ENCODE data around the gene MYO1D. TPM values are rescaled to one million over a fixed set of nuclear protein-coding genes. Genes with fewer than 3 reads are reported as not detected.
A peak's percentile ranks its signal among the peaks of the same experiment; 100 is the strongest.
"Not testable (repeated sequence)": the region's sequence is repeated elsewhere in the genome, so short reads cannot be mapped to it uniquely, and the experiment has no call there.

Gene MYO1D
- total RNA-seq (2014; rRNA removed; shearing (Covaris generic); ENCODE audit: low replicate concordance) = 0.81 and 1.3 TPM in 2 replicates

DNA sequence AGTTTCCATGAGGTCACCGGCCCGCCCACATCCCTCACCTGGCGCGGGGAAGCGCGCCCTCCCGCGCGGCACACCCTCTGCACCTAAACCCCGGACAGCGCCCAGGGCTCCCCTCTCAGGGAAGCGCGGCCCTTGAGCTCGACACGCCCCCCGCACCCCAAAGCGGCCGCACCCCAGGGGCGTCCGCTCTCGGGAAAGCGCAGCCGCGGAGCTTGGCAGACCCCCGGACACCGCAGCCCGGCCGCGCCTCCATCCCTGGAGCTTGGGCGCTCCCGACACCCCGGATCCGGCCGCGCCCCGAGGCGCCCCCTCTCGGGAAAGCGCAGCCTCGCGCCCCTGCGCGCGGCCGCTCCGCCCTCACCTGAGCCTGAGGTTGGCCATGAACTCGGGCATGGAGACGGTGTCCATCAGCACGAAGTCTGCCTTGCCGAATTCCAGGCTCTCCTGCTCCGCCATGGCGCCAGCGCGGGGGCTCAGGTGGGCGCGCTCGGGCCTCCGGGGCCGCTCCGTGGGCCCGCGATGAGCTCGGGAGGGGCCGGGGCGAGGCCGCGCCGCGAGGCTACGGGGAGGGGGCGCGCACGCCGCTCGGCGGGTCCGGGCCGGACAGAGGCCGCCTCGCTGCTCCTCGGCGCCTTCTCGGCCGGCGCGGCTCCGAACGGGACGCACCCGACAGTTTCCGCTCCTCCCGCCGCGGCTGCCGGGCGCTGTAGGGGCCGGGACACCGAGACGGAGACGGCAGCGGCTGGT lies at the start of gene MYO1D:
Gene MYO1D, minus strand, starts transcription at position 708 of the 747 bp plus-strand sequence. Its CDS starts 252 bp downstream, at position 456.
- DNase-seq = peak; percentile 9
- H3K9me3 ChIP-seq = no peaks in the 10 kb centered on the region

DNA sequence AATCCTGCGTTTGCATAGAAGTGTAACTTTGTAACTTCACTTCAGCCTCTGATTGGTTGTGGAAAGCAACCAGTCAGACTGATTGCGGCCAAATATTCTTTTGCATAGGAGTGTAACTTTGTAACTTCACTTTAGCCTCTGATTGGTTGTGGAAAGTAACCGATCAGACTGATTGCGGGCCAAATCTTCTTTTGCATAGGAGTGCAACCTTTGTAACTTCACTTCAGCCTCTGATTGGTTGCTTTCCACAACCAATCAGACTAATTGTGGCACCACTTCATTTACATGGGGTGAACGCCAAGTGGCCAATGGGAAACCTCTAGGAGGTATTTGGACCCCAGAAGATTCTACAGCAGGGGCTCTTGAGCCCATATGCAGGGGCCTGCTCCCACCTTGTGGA lies 49.3 kb upstream of the MYO1D start:
- H3K9me3 ChIP-seq = no peaks in the 10 kb centered on the region
- H3K4me3 ChIP-seq = no peak overlapping the region
- peaks cover 7% of the 10 kb centered on the region; the same call in 1 of the 2 replicates for H3K27me3 ChIP-seq
- no peaks in the 10 kb centered on the region for H3K36me3 ChIP-seq
- no peak for DNase-seq

More for the DNA sequence above, at the start of gene MYO1D:
- H3K27me3 ChIP-seq = peaks cover 12% of the 10 kb centered on the region
- no peaks in the 10 kb centered on the region for H3K36me3 ChIP-seq
- peak within 1 kb of the TSS; percentile 44 for H3K4me3 ChIP-seq

DNA sequence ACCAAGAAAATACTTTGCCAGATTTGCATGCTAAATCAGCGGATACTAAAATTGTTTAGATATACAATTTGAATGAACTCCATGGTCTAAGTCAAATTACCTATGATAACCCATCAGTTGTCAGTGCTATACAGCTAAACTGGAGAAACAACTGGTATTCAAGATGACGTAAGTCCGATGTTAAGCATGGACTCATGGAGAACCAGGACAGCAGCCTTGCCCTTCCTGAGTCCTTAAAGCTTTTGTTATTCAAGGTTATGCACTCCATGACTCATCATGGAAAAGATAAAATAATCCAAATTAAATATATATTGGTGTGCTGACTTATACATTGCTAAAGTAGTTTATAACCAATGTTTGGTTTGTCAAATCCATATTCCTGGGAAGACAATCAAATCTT lies 47.0 kb upstream of the MYO1D start:
- DNase-seq = peak; percentile 23
- H3K9me3 ChIP-seq, H3K27me3 ChIP-seq, H3K4me3 ChIP-seq, H3K36me3 ChIP-seq: not testable (repeated sequence)

DNA sequence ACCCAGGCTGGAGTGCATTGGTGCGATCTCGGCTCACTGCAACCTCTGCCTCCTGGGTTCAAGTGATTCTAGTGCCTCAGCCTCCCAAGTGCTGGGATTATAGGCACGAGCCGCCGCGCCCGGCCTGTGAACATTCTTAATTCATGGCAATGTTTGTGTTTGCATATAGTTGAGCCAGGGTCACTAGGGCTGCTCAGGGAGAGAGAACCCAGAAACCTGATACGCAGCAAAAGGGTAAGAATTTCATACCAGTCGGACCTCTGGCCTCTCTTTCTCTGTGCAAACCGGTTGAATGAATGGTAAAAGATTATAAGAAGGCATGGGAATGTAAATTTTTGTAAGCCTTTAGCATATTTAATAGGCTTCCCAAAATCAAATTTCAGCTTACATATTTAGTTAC lies 44.1 kb upstream of the MYO1D start:
- DNase-seq = no peak
- Histone ChIP-seq H3K27me3 (no peaks in the 10 kb centered on the region), H3K9me3 (no peaks in the 10 kb centered on the region), H3K36me3 (no peaks in the 10 kb centered on the region), H3K4me3 (no peak overlapping the region)

DNA sequence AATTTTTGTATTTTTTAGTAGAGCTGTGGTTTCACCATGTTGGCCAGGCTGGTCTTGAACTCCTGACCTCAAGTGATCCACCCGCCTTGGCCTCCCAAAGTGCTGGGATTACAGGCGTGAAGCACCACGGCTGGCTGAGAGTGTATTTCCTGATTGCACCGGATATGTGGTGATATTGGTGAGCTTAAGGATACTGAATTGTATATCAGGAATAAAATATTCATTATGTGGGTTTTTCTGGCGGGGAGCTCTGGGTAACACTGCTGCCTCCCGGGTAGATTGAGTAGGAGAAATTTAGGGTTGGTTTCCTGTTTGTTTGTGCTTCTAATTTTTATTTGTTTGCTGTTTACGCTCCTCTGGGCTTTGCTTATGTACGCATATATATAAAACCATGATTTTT lies 43.4 kb upstream of the MYO1D start:
- Histone ChIP-seq H3K36me3 (no peaks in the 10 kb centered on the region), H3K9me3 (no peaks in the 10 kb centered on the region), H3K4me3 (no peak overlapping the region), H3K27me3 (no peaks in the 10 kb centered on the region)
- DNase-seq = no peak

DNA sequence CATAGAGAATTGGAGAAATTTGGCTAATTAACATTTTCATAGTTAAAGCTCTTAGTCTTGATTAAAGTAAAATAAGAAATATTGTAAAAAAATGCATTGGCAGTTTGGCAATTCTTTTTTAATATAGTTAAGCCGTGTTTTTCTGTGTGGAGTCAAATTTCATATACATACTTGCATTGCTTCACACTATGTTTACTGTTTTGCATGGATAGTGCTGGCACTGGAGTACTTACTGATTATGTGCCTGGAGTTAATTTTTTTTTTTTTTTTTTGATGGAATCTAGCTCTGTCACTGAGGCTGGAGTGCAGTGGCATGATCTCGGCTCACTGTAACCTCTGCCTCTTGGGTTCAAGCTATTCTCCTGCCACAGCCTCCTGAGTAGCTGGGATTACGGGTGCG lies 43.0 kb upstream of the MYO1D start:
- DNase-seq, H3K36me3 ChIP-seq, H3K27me3 ChIP-seq, H3K4me3 ChIP-seq, H3K9me3 ChIP-seq: not testable (repeated sequence)

DNA sequence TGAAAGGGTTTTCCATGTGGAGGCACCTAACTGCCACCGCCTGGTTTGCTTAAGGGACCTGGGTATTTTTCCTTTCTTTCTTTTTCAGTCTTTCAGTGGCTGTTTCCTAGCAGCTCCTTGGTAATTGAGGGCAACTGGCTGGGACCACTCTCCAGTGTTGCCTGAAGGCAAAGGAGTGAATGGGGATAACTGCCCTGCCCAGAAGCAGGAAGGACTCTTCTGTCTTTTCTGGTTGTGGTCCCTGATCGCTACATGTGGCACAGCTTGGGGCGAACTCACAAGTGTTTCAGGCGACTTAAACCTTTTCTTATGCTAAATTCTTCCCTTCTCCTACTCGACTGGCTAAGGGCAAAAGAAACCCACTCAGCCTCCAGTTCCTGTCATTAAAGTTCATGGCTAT lies 40.9 kb upstream of the MYO1D start:
- H3K4me3 ChIP-seq = no peak overlapping the region
- no peaks in the 10 kb centered on the region for H3K27me3 ChIP-seq
- H3K36me3 ChIP-seq = no peaks in the 10 kb centered on the region
- no peak for DNase-seq
- H3K9me3 ChIP-seq = no peaks in the 10 kb centered on the region

DNA sequence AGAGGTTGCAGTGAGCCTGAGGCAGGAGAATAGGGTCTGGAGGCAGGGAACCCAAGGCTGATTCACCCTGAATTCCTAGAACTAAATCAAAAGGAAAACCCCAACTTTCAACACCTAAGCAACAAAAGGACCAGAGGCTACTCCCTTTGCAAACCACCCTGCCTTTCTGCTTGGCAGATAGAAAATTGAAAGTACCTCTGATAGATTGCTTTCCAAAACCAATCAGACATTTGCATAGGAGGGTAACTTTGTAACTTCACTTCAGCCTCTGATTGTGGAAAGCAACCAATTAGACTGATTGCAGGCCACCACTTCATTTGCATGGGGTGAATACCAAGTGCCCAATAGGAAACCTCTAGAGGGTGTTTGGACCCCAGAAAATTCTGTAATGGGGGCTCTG lies 40.2 kb upstream of the MYO1D start:
- H3K9me3 ChIP-seq = no peaks in the 10 kb centered on the region
- no peak overlapping the region for H3K4me3 ChIP-seq
- no peak for DNase-seq
- no peaks in the 10 kb centered on the region for H3K36me3 ChIP-seq
- no peaks in the 10 kb centered on the region for H3K27me3 ChIP-seq

DNA sequence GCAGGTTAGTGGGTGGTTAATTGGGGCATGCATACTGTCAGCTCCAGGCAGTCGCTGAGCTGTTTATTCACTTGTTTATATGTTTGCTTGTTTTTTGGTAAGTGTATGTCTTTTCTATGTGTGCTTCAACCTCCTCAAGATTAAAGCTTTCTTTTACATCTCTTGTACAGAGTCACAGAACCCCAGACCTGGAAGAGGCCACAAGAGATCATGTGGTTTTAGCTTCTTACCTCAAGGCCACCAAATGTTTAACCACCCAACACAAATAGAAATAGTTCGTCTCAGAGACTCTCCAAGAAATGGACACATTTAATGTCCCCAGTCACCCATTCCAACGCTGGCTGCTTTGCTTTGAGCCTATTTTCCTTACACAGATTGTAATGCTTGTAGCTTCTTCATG lies 39.2 kb upstream of the MYO1D start:
- Histone ChIP-seq H3K4me3 (no peak overlapping the region), H3K36me3 (no peaks in the 10 kb centered on the region), H3K27me3 (no peaks in the 10 kb centered on the region), H3K9me3 (no peaks in the 10 kb centered on the region)
- no peak for DNase-seq

DNA sequence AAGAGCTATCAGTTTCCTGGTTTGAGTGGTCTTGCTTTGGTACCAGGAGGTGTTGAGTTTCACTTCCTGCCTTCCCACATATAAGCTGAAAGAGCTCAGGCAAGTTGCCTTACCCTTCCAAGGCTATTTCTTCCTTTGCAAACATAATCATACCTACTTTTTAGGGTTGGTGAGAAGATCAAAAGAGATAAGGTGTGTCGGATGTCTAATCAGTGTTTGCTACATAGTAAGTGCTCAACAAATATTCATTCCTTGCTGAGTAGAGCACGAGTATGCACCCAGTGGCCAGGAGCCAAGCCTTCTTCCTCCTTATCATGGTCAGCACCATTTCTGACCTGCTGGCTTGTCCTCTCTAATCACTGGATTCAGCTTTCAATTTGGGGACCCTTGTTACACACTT lies 38.3 kb upstream of the MYO1D start:
- no peaks in the 10 kb centered on the region; the same call in 1 of the 2 replicates for H3K27me3 ChIP-seq
- no peaks in the 10 kb centered on the region for H3K9me3 ChIP-seq
- no peak overlapping the region for H3K4me3 ChIP-seq
- H3K36me3 ChIP-seq = no peaks in the 10 kb centered on the region
- DNase-seq = no peak

DNA sequence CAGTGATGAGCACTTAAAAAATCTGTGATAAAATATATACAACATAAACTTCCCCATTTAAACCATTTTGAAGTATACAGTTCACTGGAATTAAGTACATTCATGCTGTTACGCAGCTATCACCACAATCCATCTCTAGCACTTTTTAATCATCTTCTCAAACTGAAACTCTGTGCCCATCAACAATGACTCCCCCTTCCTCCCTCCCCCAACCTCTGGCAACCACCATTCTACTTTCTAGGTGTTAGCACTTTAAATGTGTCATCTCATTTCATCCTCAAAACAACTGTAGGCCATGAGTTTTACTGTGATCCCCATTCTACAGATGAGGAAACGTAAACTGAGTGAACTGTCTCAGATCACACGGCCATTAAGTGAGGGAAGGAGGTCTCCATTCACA lies 37.3 kb upstream of the MYO1D start:
- no peak for DNase-seq
- H3K4me3 ChIP-seq = no peak overlapping the region

DNA sequence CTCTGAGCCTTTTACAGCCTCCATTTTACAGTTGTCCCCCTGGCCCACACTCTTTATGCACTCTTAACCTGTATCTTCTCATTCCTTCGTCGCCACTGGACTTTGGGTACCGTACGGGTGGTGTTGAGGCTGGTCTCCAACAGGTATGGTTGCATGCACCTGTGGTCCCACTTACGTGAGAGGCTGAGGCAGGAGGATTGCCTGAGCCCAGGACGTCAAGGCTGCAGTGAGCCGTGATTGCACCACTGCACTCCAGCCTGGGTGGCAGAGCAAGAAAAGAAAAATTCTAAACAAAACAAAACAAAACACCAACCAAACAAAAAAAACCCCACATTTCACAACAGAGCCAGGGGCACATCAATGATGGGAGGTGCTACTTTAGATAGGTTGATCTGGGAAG lies 36.7 kb upstream of the MYO1D start:
- no peak for DNase-seq
- no peaks in the 10 kb centered on the region; the same call in 1 of the 2 replicates for H3K27me3 ChIP-seq
- no peaks in the 10 kb centered on the region for H3K9me3 ChIP-seq
- no peak overlapping the region for H3K4me3 ChIP-seq
- H3K36me3 ChIP-seq = no peaks in the 10 kb centered on the region

More for the DNA sequence above, 37.3 kb upstream of the MYO1D start:
- no peaks in the 10 kb centered on the region for H3K36me3 ChIP-seq
- no peaks in the 10 kb centered on the region; the same call in 1 of the 2 replicates for H3K27me3 ChIP-seq
- no peaks in the 10 kb centered on the region for H3K9me3 ChIP-seq

DNA sequence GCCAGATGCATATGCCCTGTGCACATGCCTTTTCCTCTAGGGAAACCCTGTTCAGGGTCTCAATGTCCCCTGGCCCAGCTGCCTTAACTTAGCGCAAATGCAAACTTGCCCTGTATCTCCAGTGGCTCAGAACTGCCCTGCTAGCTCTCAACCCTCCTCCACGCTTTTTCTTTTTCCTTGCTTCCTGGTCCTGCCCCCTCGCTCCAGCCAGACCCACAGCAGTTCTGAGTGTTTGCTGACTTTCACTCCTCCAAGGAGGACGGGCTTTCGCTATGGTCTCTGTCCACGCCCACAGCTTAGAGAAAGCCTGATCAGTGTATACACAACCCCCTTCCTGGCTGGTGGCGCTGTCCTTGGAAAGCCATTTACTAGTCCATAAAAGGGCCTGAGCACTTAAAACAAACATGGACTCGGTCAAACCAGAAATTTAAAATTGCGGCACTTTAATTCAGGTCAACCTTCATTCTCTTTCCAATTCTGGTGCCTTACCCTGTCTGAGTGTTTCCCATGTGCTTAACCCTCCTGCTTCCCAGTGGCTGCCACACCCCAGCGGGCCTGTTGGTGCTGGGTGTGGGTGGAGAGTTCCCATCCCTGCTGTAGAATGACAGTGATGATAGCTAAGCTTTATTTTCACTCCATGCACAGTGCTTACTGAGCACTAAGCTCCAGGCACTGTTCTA lies 35.4 kb upstream of the MYO1D start:
- no peaks in the 10 kb centered on the region; the same call in 1 of the 2 replicates for H3K27me3 ChIP-seq
- H3K4me3 ChIP-seq = no peak overlapping the region
- H3K9me3 ChIP-seq = no peaks in the 10 kb centered on the region
- peak; percentile 41 for DNase-seq
- no peaks in the 10 kb centered on the region for H3K36me3 ChIP-seq

DNA sequence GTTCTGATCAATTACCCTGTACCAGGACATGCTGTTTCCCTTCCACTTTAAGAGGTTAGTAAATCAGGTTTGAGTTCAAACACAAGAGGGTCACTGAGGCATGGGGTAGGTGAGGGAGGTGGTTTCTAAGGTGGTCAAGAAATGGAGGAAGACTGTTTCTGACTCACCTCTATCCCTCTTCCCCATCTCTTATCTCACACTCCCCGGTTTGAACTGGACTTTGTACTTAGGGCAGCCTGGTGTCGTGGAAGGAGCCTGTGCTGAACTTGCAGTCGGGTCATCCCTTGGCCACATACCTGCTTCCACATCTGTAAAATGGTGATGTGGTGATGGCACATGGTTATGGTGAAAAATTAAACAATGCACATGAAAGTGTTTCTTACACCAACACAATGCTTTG lies 33.8 kb upstream of the MYO1D start:
- no peak for DNase-seq
- no peaks in the 10 kb centered on the region for H3K36me3 ChIP-seq

DNA sequence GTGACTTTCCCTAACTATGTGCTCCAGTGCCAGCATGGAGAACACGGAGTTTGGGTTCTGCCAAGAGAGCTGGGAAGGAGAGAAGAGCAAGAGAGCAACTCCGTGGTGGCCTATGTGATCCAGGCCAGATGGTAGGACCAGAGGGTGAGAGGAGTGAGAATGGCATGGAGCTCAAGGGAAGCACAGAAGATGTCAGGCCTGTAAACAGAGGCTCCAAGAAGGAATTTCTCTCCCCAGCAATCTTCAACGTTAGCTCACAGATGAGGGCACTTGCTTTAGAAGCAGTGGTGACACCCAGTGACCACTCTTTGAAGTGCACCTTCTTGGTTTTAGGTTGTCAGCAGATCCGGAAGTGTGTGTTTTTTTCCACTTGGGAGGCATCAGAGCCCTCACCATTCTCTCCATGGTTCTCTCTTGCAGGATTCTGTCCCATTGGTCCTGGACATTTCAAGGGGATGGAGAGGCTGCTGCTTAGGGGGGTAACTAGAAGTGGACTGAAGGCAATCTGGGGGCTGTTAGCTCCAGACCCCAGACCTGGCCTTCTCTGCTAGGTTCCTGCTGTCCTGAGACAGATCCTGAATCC lies 33.0 kb upstream of the MYO1D start:
- H3K9me3 ChIP-seq = no peaks in the 10 kb centered on the region
- no peaks in the 10 kb centered on the region for H3K36me3 ChIP-seq
- H3K4me3 ChIP-seq = no peak overlapping the region
- peak; percentile 64 for DNase-seq
- H3K27me3 ChIP-seq = no peaks in the 10 kb centered on the region; the same call in 1 of the 2 replicates

More for the DNA sequence above, 33.8 kb upstream of the MYO1D start:
- Histone ChIP-seq H3K9me3 (no peaks in the 10 kb centered on the region), H3K4me3 (no peak overlapping the region), H3K27me3 (no peaks in the 10 kb centered on the region; the same call in 1 of the 2 replicates)

DNA sequence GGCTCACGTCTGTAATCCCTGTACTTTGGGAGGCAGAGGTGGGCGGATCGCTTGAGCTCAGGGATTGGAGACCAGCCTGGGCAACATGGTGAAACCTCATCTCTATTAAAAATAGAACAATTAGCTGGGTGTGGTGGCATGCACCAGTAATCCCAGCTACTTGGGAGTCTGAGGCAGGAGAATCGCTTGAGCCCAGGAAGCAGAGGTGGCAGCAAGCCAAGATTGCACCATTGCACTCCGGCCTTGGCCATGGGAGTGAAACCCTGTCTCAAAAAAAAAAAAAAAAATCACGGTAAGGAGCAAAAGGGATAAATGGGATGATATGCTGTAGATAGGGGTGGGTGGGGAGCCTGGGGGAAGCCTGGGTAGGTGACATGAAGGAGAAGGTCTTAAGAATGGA lies 30.7 kb upstream of the MYO1D start:
- Histone ChIP-seq H3K9me3 (no peaks in the 10 kb centered on the region), H3K36me3 (no peaks in the 10 kb centered on the region), H3K4me3 (no peak overlapping the region), H3K27me3 (no peaks in the 10 kb centered on the region; the same call in 1 of the 2 replicates)
- peak; percentile 11 for DNase-seq

DNA sequence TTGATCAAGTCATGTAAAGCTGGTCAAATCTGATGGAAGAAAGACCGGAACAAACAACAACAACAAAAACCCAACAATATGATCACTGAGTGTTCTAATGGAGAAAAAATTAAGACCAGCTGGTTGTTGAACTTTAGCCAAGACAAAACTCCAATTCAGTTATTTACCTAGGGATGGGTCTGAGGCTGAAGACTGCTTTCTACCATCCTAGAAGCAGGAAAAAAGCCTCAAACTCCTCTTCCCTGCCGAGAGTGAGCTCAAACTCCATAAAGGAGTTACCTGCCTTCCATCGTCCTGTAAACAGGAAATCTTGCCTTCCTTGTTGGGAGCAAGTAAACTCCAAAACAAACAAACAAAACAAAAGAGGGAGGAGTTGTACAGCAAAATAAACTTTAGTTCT lies 28.0 kb upstream of the MYO1D start:
- Histone ChIP-seq H3K4me3 (no peak overlapping the region), H3K9me3 (no peaks in the 10 kb centered on the region)
- no peak for DNase-seq

More for the DNA sequence above, 28.0 kb upstream of the MYO1D start:
- H3K36me3 ChIP-seq = no peaks in the 10 kb centered on the region
- H3K27me3 ChIP-seq = 0 out of 2 replicates have a peak, but pooled peaks cover 2% of the 10 kb centered on the region
